DOHH2 (cell line): ENCODE measurements around the gene GFI1.

Source experiments
- EZH2phosphoT487 ChIP-seq: fragments of 200-600 bp; sonication (generic); IDR thresholded peaks from 2 replicates; pipeline ENCODE4 v1.6.1; 2017; ENCODE audit warnings: borderline replicate concordance, mild to moderate bottlenecking, antibody characterized with exemption, low read length, moderate library complexity, mixed read lengths
- TF ChIP-seq, protein P1 (sequence below): fragments of 200-600 bp; sonication (generic); IDR thresholded peaks from one replicate; pipeline ENCODE4 v1.5.1; 2014; ENCODE audit warnings: antibody characterized with exemption, mild to moderate bottlenecking, low read depth, low read length; ENCODE audit not compliant: poor library complexity, severe bottlenecking

DNA sequence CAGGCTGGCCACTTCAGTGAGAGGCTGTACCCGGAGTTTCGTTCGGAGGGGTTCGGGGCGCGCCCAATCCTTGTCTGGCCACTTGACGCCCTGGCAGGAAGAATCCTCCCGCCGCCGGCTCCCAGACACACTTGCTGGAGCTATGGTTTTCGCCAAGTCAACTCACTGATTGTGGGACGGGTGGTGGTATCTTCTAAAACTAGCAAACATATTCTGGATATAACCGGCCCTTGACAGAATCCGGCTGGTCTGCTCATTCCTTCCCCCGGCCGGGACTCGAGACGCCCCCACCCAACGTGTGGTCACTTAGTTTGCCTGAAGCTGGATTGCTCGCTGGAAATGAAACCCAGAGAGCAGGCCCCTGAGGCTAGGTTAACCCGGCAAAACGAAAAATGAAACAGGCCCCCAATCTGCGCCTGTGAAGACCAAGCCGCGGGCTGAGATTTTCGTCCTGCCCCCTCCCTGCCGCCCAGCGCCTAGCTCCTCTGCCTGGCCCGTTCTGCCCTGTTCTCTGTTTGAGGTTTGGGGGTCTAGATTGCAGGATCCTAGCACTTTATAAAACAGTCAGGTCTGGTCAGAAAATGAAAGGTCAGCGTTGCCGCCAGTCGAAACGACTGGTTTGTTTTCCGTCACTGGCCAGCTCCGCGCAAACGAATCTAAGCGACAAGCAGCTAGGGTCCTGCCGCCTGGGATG, 4.6 kb downstream of the GFI1 start:
- TF ChIP-seq, protein P1, sequence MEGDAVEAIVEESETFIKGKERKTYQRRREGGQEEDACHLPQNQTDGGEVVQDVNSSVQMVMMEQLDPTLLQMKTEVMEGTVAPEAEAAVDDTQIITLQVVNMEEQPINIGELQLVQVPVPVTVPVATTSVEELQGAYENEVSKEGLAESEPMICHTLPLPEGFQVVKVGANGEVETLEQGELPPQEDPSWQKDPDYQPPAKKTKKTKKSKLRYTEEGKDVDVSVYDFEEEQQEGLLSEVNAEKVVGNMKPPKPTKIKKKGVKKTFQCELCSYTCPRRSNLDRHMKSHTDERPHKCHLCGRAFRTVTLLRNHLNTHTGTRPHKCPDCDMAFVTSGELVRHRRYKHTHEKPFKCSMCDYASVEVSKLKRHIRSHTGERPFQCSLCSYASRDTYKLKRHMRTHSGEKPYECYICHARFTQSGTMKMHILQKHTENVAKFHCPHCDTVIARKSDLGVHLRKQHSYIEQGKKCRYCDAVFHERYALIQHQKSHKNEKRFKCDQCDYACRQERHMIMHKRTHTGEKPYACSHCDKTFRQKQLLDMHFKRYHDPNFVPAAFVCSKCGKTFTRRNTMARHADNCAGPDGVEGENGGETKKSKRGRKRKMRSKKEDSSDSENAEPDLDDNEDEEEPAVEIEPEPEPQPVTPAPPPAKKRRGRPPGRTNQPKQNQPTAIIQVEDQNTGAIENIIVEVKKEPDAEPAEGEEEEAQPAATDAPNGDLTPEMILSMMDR: no peak
- TF ChIP-seq EZH2phosphoT487: no peak
